Measurements from ENCODE around the gene KLHDC9. TPM values are rescaled to one million over a fixed set of nuclear protein-coding genes. Genes with fewer than 3 reads are reported as not detected.

Gene KLHDC9
- total and polyA plus RNA-seq, 7 donors, result 0.34 to 5.9 (median 2.7) TPM

DNA sequence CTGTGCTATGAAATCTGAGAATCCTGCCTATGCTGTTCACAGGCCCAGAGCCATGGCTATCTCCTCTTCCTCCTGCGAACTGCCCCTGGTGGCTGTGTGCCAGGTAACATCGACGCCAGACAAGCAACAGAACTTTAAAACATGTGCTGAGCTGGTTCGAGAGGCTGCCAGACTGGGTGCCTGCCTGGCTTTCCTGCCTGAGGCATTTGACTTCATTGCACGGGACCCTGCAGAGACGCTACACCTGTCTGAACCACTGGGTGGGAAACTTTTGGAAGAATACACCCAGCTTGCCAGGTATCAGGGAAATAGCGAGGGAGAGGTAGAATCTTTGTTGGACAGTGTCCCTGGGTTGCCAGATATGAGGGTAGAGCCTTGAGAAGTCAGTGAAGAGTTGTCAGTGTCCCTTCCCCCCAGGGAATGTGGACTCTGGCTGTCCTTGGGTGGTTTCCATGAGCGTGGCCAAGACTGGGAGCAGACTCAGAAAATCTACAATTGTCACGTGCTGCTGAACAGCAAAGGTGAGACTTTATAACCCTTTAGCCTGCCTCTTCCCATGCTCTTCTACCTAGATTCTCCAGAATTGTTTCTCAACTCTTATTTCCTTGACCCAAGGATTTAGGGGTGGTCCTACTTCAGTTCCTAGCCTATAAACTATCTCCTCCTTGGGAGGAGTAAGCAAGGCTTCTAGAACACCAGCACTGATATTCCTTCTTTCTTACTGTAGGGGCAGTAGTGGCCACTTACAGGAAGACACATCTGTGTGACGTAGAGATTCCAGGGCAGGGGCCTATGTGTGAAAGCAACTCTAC is 21.1 kb downstream of the KLHDC9 start:
- H3K36me3 ChIP-seq (ENCODE audit: insufficient read depth in 1 of 2, low read depth in 1 of 2), result peaks cover 0 to 50% of the 10 kb centered on the region in 2 donors
- H3K9me3 ChIP-seq, result no peaks in the 10 kb centered on the region
- DNase-seq, result peak; percentile 56 to 64
- TF ChIP-seq, protein P1, sequence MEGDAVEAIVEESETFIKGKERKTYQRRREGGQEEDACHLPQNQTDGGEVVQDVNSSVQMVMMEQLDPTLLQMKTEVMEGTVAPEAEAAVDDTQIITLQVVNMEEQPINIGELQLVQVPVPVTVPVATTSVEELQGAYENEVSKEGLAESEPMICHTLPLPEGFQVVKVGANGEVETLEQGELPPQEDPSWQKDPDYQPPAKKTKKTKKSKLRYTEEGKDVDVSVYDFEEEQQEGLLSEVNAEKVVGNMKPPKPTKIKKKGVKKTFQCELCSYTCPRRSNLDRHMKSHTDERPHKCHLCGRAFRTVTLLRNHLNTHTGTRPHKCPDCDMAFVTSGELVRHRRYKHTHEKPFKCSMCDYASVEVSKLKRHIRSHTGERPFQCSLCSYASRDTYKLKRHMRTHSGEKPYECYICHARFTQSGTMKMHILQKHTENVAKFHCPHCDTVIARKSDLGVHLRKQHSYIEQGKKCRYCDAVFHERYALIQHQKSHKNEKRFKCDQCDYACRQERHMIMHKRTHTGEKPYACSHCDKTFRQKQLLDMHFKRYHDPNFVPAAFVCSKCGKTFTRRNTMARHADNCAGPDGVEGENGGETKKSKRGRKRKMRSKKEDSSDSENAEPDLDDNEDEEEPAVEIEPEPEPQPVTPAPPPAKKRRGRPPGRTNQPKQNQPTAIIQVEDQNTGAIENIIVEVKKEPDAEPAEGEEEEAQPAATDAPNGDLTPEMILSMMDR (IDR thresholded peaks at IDR 0.05), result peak; percentile 34
- ATAC-seq, result peak; percentile 9 to 52 (median 38)
- no peaks in the 10 kb centered on the region for H3K27me3 ChIP-seq (ENCODE audit: insufficient read depth in 3 of 3, low read length in 2 of 3)
- H3K27ac ChIP-seq, result peak overlapping the region; percentile 97
- peak overlapping the region; percentile 83 for H3K4me3 ChIP-seq
- peaks cover 42% of the 10 kb centered on the region for H3K4me1 ChIP-seq
- intact Hi-C loops (cut with DNase I), result no loop called here
- WGBS, 3 donors, result 18 to 30% (median 18%) methylated on average over 10 of the region's 10 CpGs

DNA sequence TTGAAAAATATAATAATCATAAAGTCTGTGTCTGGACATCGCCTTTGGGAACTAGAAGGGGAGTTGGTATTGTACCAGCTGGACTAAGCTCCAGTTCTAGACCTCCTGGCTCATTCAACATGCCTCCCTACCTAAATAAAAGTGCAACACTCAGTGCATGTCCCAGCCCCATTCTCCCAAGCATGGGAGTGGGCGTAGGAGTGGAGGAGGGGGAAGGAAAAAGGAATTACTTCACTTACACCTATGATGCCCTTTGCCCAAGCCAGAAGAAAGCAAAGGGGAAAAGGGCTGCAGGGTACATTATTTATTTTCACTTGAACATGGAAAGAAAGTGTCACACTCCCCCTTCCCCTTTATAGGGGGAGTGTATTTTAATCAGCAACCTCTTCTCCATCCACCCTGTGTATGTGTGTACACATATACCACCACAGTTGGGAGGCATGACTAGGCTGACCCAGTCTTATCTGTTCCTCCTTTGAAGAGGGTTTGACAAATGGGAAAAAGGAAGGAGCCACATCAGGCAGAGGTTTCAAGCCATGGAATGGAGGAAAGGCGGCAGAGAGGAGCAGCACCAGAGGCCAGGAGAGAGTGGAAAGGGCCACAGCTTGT is 23.0 kb downstream of the KLHDC9 start:
- TF ChIP-seq, protein P1 (IDR thresholded peaks at IDR 0.05), result no peak
- Histone ChIP-seq H3K9me3 (no peaks in the 10 kb centered on the region), H3K36me3 (ENCODE audit: insufficient read depth in 1 of 2, low read depth in 1 of 2) (peaks cover 0 to 69% of the 10 kb centered on the region in 2 donors), H3K4me1 (peaks cover 24% of the 10 kb centered on the region), H3K27ac (no peak overlapping the region), H3K27me3 (ENCODE audit: insufficient read depth in 3 of 3, low read length in 2 of 3) (no peaks in the 10 kb centered on the region), H3K4me3 (no peak overlapping the region)
- DNase-seq, result no peak
- ATAC-seq, result no peak
- 88 to 91% (median 89%) methylated on average over 3 of the region's 3 CpGs for WGBS, 3 donors
- intact Hi-C loops (cut with DNase I), result no loop called here

DNA sequence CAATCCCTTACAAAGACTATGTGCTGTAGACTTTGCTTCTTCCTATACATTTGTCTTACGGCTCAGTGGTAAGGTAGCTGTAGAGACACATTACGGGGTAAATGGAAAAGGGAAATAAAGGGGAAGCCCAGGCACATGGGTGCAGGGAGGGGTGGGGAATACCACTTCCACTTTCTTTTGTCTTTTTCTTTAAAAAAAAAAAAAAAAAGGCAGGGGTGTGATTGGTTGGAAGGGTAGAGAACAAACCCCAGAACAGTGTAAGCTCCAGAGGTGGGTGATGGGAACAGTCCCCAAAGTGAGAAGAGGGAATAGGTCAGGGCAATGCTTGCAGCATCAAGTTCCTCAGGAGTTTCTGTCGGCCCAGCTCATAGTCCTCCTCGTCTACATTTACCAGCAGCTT is 23.7 kb downstream of the KLHDC9 start:
- Histone ChIP-seq H3K36me3 (ENCODE audit: insufficient read depth in 1 of 2, low read depth in 1 of 2) (peaks cover 0 to 76% of the 10 kb centered on the region in 2 donors), H3K4me3 (no peak overlapping the region), H3K9me3 (no peaks in the 10 kb centered on the region), H3K27ac (no peak overlapping the region), H3K27me3 (ENCODE audit: insufficient read depth in 3 of 3, low read length in 2 of 3) (no peaks in the 10 kb centered on the region), H3K4me1 (peaks cover 17% of the 10 kb centered on the region)
- intact Hi-C loops (cut with DNase I), result no loop called here
- WGBS, 3 donors, result 72 to 79% (median 75%) methylated on average over 4 of the region's 4 CpGs
- ATAC-seq (no peak), DNase-seq (no peak)
- TF ChIP-seq, protein P1 (IDR thresholded peaks at IDR 0.05), result no peak

DNA sequence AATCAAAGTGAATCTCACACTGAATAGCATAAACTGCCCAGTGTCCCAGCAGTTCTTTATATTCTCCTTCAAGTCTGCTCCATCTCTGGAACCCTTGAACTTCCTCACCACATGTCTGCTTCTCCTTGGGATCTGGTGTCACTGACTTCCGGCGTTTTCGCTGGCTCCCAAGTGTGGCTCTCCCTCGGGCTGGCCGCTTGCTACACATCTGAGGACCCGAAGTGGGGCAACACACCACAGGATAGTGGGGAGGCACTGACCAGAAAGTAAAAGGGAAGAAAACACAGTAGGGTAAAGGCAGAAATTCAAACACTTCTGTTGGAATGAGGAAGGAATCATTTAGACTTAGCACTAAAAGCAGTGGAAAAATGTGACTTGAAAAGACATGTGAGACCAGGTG is 24.8 kb downstream of the KLHDC9 start:
- 71 to 85% (median 74%) methylated on average over 6 of the region's 6 CpGs for WGBS, 3 donors
- peaks cover 14% of the 10 kb centered on the region for H3K4me1 ChIP-seq
- no peak overlapping the region for H3K27ac ChIP-seq
- TF ChIP-seq, protein P1 (IDR thresholded peaks at IDR 0.05), result no peak
- DNase-seq (no peak), ATAC-seq (no peak)
- H3K9me3 ChIP-seq, result no peaks in the 10 kb centered on the region
- no peaks in the 10 kb centered on the region for H3K27me3 ChIP-seq (ENCODE audit: insufficient read depth in 3 of 3, low read length in 2 of 3)
- no peak overlapping the region for H3K4me3 ChIP-seq
- H3K36me3 ChIP-seq (ENCODE audit: insufficient read depth in 1 of 2, low read depth in 1 of 2), result peaks cover 0 to 87% of the 10 kb centered on the region in 2 donors
- intact Hi-C loops (cut with DNase I), result no loop called here

All from psoas muscle (tissue), 8 donors.